ENCODE results near the gene SECTM1.
"Not testable (repeated sequence)": the region's sequence is repeated elsewhere in the genome, so short reads cannot be mapped to it uniquely, and the experiment has no call there.

Gene SECTM1

DNA sequence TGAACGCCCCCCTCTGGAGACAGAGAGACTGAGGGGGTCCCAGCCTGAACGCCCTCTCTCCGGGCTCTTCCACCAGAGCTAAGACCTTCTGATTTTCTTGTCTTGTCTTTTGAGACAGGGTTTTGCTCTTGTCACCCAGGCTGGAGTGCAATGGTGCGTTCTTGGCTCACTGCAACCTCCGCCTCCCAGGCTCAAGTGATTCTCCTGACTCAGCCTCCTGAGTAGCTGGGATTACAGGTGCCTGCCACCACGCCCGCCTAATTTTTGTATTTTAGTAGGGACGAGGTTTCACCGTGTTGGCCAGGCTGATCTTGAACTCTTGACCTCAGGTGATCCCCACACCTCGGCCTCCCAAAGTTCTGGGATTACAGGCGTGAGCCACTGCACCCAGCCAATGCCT is 14.4 kb upstream of the SECTM1 start:
- not testable (repeated sequence) for DNase-seq (ENCODE audit: low read depth)

DNA sequence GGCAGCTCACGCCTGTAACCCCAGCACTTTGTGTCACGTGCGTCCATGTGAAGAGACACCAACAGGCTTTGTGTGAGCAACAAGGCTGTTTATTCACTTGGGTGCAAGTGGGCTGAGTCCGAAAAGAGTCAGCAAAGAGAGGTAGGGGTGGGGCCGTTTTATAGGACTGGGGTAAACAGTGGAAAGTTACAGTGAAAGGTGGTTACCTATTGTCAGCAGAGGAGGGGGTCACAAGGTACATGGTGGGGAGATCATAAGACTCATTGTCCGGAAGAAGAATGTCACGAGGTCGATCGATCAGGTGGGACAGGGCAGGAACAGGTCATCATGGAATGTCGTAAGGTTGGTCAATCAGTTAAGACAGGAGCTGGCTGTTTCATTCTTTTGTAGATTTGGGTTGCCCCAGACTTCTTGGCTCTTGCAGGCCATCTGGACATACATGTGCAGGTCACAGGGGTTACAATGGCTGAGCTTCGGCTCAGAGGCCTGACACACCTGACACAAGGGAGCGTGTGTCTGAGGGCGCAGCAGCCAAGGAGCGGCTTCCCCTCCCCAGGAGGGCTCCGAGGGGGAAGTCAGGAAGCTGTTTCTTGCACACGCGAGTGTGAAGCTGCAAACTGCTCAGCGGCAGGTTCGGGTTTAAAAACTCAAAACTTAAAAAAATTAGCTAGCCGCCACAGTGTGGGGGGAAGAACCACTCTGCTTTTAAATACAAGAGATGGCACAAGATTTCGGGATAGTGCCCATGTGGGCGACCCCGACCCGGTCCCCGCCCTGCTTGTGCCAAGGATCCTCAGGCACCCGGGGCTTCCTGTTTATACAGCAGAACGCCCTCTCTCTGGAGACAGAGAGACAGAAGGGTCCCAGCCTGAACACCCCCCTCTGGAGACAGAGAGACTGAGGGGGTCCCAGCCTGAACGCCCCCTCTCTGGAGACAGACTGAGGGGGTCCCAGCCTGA is 13.1 kb upstream of the SECTM1 start:
- no peak for DNase-seq (ENCODE audit: low read depth)

DNA sequence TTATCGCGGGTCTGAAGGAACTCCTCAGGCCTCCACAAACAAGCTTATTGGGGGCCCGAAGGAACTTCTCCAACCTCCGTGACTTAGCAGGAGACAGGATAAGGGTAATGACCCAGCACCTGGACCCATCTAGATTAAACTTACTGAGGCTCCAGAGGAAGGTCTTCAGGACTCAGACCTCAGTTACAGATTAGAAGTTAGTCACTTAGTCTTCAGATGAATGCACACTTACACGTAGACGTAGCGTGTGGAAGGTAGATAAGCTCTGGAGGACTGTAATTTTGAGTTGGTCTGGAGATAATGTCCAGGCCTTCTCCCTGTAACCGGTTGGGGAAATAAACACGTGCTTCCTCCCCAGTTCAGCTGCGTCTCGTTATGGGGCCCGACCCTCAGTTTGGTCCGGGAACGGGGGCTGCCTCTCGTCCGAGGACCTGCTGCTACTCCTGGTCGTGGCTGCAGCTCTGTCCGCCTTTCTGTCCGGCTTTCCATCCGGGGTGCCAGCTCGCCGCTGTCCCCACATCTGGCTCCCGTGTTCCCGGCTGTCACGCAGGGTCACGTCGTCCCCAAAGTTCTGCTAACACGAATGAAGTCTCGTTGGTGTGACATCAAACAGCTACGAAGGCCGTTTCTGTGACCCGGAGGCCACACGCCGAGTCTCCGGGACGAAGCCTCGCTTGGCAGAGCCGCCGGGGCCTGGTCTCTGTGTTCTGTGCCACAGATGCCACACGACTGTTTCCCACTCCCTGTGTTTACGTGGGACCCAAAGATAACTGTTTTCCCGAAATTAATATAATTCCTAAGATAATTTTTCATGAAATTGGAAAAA is 11.8 kb upstream of the SECTM1 start:
- no peak for DNase-seq (ENCODE audit: low read depth)

DNA sequence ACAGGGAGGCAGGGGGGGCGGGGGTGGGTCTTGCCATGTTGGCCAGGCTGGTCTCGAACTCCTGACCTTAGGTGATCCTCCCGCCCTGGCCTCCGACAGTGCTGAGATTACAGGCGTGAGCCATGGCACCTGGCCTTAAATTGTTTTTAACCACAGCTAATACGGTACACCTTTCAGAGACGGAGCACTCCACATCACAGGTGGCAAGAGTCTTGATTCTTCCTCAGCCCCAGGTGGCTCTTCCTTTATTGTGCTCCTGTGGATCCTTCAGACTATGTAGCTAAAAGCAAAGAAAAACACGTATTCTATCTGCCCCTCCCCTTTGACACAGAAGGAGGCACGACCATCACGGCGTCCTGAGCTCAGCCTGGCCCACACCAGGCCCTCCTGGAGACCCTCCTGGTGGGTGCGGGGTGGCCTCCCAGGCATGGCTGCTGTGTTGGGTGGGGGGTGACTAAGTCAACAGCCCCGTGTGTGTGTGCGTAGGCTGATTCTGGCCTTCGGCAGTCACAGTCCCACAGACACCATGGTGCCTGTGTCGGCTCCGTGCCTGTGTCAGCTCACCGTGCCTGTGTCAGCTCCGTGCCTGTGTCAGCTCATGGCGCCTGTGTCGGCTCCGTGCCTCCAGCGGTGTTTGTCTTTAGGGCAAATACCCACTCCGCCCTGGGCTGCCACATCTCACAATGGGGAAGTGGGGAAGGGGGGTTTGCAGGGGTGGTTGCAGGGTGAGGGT is 10.8 kb upstream of the SECTM1 start:
- no peak for DNase-seq (ENCODE audit: low read depth)

DNA sequence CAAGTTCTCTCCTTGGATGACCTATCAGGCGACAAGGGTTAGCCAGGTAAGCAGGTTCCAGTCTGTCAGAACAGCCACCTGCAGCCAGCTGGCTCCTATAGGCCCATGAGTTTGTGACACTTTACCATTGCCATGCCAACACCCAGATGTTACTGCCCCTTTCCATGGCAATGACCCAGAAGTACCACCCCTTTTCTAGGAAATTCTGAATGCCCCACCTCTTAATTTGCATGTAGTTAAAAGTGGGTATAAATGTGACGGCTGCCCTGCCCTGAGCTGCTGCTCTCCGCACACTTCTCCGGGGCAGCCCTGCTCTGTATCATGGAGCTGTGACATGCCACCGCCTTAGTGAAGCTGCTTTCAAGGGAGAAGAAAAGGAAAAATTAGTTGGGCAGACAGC is 10.0 kb upstream of the SECTM1 start:
- DNase-seq (ENCODE audit: low read depth): no peak

DNA sequence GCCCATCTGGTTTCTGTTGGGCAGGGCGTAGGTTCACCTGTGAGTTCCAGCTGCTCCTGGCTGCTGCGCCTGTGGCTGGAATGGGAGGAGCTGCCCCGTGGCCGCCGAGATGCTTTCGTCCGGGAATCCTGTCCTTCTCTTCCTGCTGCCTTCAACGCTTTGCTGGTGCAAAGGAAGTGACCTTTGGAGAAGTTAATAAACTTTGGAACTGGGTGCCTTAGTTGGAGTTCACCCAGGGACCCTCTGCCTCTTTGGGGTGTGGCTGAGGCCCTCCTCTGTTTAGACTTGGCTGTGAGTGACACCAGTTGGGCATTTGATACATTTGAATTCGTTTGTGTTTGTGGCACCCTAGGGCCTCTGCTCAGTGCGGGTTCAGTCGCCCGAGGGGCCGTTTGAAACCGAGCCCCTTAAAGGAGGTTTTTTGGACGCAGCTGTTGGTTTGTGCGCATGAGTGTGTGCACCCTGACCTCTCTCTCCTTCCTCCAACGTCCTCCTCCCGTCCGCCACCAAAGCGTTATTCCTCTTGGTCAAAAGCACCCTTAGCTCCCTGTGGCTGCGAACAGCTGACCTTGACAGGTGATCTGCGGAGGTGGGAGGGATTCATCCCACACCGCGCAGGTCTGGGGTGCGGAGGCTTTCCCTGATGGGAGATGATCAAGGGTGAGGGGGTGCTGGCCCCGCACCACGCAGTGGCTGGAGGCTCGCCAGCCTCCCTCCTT is 9.0 kb upstream of the SECTM1 start:
- no peak for DNase-seq (ENCODE audit: low read depth)

DNA sequence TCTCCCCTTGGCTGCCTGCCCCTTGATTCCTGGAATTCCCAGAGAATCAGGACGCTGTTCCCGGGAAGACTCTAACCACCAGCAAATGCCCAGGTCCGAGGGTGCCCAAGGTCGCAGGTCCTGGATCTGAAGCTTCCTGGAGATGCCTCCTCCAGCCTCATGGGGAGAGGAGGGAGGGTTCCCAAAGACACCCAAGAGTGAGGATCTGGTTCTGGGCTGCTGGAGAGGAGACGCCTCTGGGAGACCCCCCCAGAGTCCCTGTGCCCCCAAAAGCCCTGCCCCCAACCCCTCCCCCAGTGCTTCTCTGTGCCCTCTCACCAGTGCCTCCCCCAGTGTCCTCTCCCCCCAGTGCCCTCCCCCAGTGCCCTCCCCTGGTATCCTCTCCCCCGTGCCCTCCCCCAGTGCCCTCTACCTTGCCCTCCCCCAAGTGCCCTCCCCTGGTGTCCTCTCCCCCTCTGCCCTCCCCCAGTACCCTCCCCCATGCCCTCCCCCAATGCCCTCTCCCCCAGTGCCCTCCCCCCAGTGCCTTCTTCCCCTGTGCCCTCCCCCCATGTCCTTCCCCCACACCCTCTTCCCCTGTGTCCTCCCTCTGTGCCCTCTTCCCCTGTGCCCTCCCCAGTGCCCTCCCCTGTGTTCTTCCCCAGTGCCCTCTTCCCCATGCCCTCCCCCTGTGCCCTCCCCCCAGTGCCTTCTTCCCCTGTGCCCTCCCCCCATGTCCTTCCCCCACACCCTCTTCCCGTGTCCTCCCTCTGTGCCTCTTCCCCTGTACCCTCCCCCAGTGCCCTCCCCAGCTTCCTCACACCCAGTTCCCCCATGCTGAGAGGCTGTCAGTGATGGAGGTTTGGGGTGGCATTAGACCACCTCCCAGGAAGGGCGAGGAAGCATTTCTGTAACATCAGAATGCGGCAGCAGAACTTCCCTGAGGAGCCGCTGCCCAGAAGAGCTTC is 6.3 kb upstream of the SECTM1 start:
- DNase-seq (ENCODE audit: low read depth): no peak

DNA sequence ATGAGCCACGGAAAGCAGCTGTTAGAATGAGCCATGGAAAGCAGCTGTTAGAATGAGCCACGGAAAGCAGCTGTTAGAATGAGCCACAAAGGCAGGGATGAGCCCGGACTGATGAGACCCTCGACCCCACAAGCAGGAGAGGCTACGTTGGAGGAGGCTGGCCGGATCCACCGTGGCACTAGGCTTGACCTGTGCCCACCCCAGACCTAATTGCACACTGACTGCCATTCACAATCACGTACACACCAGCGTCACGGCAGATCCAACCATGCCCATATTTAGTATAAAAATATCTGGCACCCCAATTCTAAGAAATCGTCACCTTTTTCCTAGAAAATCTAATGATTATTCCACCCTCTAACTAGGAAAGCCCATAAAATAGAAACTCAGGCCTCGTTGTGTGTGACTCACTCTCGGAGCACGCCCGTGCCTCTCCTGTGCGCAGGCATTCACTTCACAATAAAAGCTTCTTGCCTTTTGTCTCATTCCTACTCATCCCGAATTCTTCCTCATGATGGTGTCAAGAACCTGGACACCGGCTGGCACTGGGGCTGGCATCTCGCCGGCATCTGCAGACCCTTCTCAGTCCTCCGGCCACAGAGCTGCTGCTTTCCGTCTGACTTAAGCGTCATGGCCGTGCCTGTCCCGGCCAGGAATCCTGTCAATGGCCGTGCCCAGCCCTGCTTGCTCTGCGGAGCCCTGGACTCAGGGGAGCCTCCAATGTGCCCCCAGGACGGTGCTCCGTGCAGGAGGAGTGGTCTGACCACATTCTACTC is 5.5 kb upstream of the SECTM1 start:
- no peak for DNase-seq (ENCODE audit: low read depth)

DNA sequence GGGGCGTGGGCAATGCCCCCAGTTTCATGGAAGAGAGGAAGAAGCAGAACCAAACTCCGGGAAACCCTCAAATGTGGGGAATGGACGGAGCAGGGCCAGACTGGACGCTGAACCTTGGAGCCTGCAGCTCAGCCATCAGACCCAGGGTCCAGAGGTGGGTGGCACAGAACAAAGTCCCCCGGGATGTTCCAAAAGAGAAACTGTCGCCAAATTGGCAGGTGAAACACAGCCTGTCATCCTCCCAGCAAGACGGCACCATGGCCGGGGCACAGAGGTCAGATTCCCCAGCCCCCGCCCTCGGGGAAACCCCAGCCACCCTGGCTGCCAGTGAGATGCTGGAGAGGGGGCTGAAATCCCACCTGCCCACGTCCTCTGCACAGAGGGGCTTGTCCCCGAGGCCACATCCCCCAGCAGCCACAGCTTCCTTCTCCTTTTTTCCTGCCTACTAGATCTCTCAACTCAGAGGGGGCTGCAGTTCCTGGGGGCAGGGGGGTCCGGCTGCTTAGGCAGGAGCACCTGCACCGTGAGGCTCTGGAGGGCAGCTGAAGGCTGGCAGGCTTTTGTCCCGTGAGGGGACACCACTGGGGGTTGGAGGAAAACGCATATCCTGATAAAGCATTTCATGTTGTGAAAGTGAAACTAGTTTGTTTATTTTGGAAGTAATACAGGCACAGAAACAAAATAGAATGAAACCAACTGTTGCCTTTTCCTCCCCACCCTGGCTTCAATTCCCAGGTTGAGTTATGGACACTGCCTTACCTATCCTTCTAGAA is 1.2 kb upstream of the SECTM1 start:
- DNase-seq (ENCODE audit: low read depth): no peak

DNA sequence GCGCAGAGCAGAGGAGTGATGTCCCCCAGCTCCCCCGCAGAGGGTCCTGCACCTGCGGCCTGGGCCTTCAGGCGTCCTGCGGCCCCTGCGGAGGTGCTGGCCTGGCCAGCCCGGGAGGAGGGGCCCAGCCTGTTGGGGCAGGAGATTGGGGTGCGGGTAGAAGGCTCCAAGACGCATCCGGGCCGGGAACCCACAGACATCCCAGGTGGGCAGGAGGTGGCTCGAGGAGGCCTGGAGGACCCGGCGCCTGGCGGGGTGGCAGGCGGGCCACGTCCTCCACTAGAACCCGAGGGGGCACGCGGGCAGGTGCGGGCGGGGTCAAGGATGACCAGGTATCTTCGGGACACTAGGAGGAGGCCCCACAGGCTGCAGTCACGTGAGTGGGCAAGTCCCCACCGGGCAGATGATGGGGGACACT is 647 bp upstream of the SECTM1 start:
- no peak for DNase-seq (ENCODE audit: low read depth)

DNA sequence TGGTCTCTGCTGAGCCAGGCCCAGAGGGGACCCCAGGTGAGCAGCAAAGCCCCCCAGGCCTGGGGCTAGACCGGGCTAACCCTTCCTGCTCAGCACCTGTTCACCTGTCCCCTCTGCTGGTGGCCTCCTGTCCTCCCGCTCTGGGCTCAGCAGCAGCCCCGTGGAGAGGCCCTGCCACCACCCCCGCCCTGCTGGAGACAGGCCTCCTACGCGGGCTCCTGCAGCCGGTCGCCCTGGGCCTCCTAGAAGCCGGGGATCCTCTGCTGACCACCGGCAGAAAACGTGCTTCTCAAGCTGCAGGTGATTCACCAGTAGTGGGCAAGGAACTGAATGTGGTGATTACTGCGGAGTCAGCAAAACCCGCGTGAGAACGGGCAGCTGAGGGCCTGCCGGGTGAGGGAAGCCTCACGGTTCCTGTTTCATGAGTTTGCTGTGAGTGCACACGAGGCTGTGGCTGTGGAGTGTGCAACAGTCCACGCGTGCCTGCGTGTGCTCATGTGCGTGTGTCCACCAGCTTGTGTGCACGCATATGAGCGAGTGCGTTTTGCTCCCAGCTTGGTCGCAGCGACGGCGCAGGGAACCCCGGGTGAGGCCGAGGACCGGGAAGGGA is 792 bp downstream of the SECTM1 start:
- no peak for DNase-seq (ENCODE audit: low read depth)

DNA sequence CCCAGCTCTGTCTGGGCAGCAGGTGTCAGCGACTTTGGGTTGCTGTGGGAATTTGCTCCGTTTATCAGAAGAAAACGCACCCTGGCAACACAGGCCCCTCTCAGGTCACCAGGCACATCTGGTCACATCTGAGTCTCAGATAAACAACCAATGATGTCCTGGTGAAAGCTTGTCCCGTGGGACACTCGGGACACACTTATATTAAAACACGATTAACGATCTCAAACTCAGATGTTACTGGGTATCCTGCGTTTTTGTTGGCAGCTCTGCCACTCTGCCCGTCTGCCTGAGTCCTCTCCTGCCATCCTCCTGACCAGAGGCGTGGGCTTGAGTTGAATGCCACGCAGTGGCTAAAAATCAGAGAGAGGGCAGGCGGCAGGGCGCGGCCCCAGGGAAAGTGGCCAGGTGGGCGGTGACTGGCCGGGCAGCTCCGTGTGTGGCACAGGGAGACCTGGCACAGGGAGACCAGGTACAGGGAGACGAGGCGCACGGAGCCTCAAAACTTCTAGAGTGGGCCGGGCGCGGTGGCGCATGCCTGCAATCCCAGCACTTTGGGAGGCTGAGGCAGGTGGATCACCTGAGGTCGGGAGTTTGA is 2.1 kb downstream of the SECTM1 start:
- DNase-seq (ENCODE audit: low read depth): no peak

DNA sequence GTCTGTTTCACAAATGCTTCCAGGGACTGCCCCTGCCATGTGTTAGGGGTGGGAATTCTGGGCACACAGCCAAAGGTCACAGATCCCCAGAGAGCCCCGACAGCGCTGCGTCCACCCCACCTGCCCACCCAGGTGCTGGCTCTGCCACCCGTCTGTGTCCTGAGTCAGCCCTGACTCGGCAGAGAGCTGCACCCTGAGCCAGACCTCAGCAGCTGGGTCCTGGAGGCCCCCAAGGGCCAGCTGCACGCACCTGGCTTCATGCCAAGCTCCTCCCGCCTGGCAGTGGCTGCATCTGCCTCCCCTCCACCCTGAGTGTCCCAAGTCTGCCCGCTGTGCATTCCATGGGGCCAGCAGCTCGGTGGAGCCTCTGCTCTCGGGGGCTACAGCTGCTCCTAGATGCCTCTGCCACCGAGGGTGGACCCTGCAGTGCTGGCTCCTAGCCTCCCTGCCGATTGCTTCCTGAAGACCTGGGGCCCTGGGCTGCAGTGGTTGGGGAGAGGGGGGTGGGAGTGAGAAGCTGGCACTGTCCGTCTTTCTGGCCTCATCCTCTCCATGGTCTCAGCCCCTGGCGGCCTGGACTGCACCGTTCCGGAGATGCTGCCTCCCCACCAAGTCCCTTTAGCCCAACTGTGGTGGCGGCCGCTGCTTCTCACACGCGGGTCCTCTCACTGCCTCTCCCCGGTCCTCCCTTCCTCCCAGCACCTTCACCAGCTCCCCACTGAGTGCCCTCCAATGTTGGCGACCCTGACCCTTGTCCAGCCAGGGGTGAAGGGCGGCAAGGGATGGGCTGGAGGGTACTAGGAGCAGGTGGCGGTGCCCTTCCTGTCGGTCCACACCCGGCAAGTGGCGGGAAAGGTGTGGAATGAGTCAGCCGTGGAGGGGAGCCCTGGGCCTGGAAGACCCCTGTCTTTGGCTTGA is 3.0 kb downstream of the SECTM1 start:
- no peak for DNase-seq (ENCODE audit: low read depth)

DNA sequence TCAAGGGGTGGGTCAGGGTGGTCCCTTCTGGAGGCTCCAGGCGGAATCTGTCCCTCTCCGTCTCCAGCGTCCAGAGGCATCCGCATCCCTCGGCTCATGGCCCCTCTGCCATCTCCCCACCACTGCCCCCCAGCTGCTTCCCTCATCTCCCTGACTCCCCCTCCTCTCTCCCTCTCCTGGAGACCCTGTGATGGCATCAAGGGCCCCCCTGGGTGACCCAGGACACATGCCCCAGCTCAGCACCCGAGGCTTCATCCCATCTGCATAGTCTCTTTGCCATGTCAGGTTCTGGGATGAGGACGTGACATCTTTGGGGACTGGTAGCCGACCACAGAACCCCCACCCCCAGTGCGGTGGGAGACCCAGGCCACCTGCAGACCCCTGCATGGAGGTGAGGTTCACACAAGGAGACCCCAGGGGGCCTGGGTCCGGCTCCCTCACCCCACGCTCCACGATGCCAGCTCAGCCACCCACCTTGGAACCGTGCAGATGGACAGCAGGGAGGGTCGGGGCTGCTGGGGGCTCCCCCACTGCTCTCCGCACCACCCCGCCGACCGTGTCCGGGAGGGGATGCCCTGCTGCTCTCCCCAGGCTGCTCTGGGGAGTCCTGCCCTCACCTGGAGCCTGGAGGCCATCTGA is 3.8 kb downstream of the SECTM1 start:
- DNase-seq (ENCODE audit: low read depth): no peak

DNA sequence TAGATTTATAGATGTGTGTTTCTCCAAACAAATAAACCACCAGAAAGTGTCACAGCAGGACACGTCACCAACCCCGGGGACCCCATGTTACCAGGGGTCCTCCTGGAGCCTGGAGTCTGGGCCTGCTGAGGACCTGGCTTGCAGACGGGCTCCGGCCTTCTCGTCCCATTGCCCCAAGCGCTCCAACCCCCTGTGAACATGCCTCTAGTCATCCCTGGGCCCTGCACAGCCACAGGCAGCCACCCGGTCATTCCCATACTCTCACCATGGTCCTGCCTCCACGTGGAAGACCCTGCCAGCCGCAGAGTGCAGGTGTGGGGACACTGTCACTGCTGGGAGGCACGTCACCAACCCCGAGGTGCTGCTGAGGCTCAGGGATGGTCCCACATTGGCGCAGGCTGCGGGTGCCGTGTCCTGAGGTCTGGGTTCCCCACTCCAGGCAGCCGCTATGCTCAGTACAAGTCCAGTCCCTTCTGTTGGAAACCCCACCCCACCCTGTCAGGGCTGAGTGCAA is 4.5 kb downstream of the SECTM1 start:
- DNase-seq (ENCODE audit: low read depth): no peak

Data from T follicular helper cell (primary cell).